Stimulated activated CD8-positive, alpha-beta memory T cell treated with anti-CD3 and anti-CD28 coated beads, Interleukin-7, amount 100 ng/mL, for 24 hours (primary cell): ENCODE data around the gene DRD1.

Source experiments
- DNase-seq: peaks from one replicate; pipeline ENCODE4 v3.0.0-alpha.2; 2020; ENCODE audit warnings: low read depth

The DRD1 gene

DNA sequence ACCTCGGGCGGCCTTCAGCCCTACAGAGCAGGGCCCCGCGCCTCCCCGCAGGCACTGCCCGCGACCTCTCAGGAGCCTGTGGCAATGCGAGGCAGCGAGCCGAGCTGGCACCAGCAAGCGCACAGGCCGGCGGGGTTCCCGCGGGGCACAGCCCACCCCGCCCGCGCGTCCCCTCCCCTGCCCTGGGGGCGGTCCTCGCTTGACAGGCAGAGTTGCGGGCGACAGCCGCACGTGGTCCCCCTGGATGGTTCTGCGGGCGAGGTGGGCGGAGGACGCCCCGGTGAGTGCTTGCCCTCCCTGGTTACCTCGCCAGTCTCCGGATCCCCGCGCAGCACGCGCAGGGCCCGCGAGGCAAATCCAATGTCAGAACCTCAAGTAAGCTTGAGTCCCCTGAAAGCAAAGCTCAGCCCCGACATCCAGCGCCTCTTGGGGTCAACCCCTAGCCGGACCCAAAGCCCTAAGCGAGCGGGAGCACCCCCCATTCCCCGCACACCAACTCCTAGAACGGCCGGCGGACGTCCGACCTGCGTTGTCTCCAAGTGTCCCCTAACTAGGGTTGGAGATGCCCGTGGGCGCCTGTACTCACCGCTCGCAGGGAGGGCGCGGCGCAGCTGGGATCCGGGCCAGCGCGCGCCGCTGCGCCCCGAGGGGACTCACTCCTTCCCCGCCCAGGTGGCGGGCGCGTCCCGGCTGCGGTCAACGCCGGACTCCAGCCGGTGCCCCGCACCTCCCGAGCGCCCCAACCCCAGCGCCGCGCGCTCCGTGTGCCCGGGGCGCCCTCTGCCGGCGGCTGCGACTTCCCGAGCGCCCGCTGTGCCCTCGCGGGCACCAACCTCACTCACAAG is at the start of gene DRD1:
Gene DRD1, minus strand, starts transcription at position 123 of the 845 bp plus-strand sequence. CDS start 1,083 bp downstream, outside the sequence.
- peak; percentile 17 for DNase-seq

DNA sequence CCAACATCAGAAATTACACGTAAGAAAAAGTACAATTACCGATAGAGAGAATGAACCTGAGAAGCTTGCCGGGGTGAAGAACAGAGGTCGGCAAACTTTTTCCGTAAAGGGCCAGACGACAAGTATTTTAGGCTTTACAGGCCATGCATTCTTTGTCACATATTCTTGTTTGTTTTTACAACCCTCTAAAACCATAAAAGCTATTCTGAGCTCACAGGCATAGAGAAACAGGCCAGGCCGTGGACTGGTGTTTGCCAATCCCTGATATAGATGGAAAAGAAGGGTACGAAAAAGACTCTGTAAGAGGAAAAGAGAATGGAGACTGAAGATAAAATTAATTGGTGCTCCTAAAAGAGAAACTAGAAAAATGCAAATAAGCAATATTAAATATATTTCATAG is 49.7 kb upstream of the DRD1 start:
- DNase-seq: no peak

DNA sequence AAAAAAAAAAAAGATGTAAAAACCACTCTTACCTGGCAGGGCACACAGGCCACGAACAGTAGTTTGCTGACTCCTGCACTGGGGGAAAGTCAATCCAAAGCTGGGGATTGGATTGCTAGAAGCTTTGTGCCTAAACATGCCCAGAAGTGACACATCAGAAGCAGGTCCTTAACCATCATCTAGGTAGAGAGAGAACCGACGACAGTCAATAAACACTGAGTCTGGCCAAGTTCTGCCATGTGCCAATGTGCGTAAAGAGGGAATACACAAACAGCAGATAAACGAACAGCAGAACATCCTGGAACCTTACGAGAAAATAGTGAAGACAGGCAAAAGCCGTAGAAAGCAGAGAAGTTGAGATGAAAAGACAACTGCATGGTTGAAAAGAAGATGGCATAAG is 49.3 kb upstream of the DRD1 start:
- DNase-seq: no peak

DNA sequence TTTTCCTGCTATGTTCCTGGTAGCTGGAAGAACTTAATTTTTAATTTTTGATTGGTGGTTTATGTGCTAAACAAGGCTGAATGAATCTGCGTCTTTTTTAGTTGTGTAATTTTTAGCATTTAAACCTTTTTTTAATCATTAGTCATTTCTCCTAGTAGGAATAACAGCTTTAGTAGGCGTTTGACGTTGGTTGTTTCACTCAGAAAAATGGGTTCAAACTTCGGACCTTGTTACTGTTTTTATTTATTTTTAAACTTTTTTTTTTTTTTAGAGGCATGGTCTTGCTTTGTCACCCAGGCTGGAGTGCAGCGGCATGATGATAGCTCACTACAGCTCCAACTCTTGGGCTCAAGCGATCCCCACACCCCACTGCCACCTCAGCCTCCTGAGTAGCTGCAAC is 47.2 kb upstream of the DRD1 start:
- DNase-seq: no peak

DNA sequence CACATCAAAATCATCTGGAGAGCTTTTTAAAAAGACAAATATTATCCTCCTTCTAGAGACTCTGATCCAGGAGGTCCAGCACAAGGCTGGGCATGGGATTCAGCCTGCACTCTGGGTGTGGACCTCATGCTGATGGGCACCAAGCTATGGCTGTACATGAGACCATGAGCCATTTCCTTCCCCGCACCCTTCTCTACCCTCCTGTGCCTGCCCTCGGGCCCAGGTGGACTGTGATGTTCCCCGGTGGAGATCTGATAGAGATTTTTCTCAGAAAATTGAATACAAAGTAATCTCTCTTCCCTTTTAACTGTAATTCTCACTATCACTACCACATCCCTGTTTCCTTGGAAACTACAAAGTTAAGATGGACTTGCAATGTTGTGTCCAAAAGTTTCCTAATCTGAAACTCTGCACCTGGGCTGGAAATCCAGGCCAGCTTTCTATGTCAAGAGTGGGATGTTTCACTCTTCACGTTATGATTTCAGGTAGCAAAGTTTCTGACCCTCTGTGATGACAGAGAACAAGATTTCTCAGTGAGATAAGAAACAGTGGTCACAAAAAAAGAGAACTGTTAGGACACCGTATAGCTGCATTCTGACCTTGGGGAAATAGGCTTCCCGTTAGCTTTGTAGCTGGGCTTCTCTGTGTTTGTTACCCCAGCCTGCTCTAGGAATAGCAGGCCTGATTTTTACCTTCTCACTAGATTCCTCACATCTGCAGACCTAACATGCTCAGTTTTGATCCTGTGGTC is 45.9 kb upstream of the DRD1 start:
- DNase-seq: no peak

DNA sequence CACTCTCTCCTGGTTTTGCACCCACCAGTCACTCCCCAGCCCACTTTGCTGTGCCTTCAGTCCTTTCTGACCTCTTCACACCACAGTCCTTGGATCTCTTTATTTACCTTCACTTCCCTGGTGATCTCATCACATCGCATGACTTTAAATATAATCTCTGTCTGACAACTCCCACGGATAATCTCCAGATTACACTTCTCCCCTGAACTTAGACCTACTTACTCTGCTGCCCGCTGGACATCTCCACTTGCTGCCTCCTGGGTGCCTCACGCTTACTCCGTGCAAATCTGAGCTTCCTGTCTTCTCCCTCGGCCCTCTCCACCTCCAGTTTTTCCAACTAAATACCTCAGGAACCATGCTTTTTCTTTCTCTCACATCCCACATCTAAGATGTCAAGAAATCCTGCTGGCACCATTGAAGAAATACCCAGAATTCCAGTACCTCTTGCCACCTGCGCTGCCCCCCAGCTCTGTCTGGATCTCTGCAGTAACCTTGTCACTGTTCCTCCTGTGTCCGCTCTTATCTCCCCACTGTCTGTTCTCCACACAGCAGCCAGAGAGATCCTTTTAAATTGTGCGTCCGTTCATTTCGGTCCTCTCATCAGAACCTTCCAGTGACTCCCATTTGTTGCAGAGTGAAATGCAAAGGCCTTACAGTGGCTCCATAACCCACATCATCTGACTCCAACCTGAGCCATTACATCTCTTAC is 43.7 kb upstream of the DRD1 start:
- no peak for DNase-seq

DNA sequence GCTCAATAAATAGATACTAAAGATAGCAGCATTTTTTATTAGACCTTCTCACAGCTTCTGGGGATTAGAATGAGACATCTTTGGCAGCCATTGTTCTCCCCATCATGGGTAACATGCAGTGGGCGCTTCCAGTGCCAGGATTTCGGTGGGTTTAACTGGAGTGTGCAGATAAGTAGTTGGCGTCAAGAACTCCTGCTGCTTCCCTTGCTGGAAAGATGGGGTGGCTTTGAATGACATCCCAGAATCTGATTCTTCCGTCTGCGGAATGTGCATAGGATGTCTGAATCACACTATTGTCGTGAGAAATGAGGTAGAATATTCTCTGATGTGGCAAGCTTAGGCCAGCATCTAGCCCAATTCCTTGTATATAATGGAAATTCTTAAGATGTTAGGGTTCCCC is 41.6 kb upstream of the DRD1 start:
- DNase-seq: no peak

DNA sequence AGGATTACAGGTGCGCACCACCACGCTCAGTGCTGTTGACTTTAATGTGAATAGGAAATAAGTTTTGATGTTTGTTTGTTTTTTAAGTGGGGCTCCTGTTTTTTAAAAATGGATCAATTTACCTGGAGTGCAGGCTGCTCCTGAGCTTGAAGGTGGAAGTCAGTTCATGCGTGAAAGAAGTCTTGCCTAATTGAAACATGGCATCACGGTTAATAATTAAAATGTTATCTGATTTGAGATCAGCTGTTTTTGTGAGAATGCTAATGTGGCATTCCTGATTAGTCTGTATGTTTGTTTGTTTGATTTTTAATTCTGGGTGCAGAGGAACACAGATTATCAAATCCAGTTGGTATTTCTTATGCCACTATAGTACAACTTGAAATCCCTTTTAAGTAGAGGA is 40.8 kb upstream of the DRD1 start:
- DNase-seq: no peak

DNA sequence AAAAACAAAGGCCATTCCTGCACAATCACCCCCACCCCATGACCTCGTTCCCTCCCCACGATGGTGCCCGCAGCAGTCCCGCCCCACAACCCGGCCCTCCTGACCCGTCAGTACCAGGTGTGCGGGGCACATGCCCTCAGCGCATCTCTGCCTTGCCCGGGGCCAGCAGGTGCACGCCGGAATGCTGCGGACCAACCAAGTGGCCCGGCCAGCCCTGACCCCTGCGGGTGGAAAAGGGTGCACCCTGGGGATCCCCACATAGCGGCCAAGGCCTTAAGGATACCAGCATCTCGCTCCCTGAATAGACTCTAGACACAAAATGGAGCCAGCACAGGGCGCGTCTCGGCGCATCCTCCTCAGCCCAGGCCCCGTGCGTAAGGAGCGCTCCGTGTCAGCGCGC is 40.3 kb upstream of the DRD1 start:
- DNase-seq: no peak

DNA sequence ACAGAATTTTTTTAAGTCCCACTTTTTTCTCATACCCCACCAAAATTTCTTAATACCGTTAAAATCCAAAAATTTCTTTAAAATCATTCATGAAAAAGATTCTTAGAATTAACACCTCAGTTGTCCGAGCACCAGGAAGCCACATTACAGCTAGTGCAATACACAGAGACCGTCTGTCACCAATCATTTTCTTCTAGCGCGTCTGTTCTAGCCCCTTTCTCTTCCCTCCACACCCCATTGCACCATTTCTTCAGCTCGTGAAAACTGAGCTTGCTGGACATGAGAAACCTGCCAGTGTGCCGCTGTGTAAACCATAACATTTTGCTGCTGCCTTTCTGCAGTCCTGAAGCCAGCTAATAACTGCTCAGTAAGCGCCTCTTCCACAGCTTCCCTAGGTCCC is 39.4 kb upstream of the DRD1 start:
- DNase-seq: no peak

DNA sequence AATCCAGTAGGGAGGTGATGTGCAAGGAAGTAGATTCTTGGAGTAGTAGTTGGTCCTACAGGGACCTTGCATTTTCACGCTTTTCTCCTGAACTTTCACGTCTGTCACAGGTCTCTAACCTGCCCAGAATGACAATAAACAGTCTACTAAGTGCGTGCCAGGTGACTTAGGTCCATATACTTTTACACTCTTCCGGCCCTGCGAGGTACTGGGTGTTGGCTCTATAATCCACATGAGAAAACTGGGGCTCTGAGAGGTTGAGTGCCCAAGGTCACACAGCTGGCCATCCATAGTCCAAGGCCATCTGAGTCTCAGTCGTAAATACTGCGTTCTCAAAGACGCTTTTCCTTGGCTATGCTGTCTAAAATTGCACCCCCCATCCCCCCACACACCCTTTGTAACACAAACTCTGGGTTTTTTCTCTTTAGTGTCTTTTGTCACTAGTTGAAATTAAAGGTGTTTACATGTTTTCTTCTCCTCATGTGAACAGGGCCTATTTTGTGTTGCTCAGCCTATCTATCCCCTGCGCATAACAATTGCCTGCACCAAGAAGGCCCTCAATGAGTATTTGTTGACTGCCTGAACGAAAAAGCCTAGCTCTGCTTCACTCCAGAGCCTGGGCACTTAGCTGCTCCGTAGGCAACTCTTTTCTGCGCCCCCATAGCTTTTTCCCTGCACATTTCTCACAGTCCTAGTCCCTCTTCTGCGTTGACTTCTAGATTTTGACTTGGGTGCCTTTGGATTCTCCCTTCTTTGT is 35.3 kb upstream of the DRD1 start:
- no peak for DNase-seq

DNA sequence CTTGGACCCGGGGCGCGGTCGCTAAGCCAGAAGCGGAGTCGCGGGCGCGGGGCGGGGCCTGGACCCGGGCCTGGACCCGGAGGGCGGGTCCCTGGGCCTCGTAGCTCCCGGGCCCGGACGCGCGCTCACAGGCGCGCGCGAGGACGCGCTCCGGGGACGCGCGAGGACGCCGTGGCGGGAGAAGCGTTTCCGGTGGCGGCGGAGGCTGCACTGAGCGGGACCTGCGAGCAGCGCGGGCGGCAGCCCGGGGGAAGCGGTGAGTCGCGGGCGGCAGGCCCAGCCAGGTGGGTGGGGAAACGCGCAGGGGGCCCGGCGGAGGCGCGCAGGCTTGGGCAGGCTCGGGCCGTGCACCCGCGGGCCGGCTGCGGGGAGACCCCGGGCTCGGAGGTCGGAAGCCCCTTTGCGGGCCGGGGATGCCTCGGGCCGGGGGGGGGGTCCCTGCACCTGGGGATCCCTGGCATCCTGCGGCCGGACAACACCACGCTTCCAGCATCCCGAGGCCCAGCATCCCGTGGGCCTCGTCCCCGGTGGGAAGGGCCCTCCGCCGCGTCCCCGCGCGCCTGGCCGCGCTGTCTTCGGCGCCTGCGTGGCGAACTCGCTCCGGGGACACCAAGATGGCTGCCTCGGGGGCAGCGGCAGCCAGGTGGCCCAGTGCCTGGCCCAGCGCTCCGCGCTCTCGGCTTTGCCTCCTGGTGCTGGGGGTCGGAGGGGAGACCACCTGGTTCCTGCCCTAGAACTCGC is 34.6 kb upstream of the DRD1 start, which contains the start of gene SFXN1:
Gene SFXN1, plus strand, starts transcription at position 177 of the 741 bp plus-strand sequence. CDS start 13,544 bp downstream, outside the sequence.
- peak; percentile 59 for DNase-seq

DNA sequence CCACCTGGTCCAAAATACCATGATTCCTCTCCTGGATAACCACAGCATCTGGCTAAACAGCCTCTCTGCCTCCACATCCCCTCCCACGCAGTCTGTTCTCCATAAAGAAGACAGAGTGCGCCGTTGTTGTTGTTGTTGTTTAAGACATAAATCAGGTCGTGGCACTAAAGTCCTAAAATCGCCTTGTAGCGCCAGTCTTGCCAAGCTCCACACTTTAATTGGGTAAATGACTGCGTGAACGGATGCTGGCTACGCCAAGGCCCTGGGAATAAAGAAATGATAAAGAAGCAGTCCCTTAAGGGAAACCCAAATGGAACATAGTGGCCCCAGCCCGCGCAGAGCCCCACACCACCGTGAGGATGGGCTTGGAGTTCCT is 34.0 kb upstream of the DRD1 start:
- no peak for DNase-seq

DNA sequence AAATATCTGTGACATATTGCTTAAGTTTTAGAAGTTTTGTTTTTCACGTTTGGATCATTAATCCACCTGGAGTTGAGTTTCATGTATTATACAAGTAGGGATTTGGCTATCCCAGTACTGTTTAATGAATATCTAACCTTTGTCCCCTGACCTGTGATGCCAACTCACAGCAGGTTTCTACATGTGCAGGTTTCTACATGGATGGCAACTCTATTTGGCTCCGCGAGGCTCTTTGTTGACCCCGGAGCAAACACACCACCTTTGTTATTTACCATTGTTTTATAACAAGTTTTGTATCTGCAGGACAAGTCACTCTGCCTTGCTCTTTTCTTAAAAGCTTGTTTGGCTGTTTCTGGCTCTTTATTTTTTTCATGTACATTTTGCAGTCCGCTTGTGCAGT is 33.5 kb upstream of the DRD1 start:
- DNase-seq: no peak

DNA sequence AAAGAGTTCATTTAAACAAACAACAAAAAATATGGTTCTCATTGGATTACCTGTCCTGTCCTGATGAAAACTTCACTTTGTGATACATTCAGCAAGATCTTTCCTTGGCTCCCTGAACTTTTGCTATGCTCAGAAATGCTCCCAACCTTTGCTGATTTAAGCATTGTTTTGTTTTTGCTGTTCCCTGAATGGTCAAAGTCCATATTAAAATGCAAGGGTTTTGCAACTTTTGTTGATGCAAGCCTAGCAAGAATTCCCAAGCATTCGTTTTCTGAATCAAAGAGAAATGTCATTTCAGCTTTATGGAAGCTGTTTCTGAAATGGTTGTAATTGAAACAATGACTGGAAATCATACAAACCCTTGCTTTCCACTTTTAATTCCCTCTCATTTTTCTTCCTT is 31.3 kb upstream of the DRD1 start:
- DNase-seq: no peak

DNA sequence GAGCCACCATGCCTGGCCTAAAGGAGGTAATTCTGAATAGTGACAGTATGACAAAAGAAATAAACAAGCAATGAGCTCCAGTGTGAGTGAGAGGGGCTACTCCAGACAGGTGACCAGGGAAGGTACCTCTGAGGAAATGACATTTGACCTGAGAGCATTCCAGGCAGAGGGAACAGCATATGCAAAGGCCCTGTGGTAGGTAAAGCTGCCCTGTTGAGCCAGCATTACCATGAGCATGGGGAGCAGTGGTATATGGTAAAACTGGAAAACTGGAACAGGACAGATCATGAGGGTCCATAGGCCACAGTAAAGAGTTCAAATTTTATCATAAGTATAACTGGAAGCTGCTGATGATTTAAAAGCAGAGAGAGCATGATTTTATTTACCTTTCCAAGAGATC is 28.4 kb upstream of the DRD1 start:
- DNase-seq: no peak

DNA sequence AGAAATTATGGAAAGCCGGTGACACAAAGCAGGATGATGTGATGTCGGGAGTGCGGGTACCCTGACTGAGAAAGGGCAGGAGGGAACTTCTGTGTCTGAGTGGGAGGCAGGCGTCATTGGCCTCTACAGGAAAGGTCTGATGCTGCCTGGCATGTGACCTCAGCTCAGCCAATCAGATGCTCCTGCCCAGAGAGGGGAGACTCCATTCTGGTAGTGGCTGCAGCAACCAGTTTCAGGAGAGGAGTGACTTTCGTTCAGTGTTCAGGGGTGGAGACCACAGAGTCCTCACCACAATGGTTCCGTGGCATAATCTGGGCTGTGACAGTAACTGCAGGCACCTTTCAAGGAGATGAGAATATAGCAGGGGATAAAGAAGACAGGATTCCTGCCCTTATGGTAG is 27.6 kb upstream of the DRD1 start:
- DNase-seq: no peak

DNA sequence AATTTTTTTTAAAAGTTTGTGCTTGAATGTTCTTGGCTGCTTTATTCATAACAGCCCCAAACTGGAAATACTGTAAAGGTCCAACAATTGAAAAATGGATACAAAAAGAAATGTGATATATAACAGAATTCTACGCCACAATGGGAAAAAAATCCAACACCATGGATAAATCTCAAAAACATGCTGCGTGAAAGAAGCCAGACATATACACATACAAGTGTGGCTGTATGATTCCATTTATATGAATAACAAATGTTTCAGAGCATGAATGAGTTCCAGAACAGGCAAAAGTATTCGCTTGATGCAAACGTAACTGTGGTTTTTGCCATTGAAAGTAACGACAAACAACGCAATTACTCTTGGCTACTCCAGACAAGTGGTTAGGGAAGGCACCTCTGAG is 27.2 kb upstream of the DRD1 start:
- DNase-seq: no peak

DNA sequence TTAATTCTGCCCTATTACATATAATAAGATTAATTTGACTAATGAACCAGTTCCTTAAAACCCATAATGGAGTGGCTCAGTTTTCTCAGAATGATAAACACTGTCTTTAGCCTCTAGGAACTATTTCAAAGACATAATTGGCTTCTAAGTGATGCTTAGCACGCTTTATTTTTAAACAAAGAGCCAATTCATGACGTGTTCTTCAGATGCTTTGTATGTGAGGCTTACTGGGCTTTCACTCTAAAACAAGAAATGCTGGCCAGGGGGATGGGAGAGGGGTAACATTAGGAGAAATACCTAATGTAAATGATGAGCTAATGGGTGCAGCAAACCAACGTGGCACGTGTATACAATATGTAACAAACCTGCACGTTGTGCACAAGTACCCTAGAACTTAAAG is 26.8 kb upstream of the DRD1 start:
- DNase-seq: no peak

DNA sequence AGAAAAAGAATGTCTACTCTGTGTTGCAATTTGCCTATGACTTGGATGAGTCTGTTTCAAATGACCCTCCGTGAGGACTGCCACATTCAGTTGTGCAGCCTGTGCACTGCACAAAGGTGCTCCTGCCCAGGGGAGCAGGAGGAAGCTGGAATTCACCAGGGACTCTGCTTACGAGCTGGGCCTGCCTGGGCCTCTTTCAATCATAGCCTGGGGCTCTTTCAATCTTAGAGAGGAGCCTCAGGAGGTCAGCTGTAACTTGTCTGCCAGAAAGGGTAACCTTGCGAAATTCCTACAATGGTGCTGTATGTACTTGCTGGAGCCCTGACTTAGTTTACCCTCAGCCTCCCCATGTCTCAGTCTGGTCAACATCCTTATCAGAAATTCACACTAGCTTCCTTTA is 25.9 kb upstream of the DRD1 start:
- no peak for DNase-seq

DNA sequence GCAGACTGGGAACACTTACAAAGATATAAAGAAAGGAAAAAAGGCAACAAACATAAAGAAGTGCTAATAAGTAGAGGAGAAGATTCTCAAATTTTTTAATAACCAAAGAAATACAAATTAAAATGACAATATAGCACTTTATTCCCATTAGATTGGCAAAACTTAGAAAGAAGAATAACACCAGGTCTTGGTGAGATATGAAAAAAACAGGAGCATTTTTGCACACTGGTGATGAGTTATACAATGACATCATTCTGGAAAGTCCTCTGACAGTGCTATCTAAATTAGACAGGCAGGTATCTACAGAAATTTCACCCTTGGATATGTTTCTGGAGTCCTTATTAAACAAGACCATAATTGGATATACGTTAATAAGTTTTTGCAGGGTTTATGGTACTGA is 24.9 kb upstream of the DRD1 start:
- DNase-seq: no peak
